ENCODE results near the gene MAP3K5.

Gene MAP3K5

GRCh38 chr6:136566007-136566487 lies 226.2 kb downstream of the MAP3K5 start:
- no peaks in the 10 kb centered on the region for H3K27me3 ChIP-seq (ENCODE audit: control insufficient read depth, insufficient read depth, low read length, poor library complexity, severe bottlenecking)
- H3K4me3 ChIP-seq (ENCODE audit: insufficient read depth, low read depth, low read length), result no peak overlapping the region
- WGBS, 2 experiments, result 96% methylated on average over 6 of the region's 6 CpGs
- no peaks in the 10 kb centered on the region for H3K36me3 ChIP-seq (ENCODE audit: control insufficient read depth, insufficient read depth, low read length)
- no peaks in the 10 kb centered on the region for H3K4me1 ChIP-seq (ENCODE audit: control insufficient read depth, insufficient read depth, low read length)
- H3K9me3 ChIP-seq (ENCODE audit: control insufficient read depth, low read length), result no peaks in the 10 kb centered on the region
- no peak overlapping the region for H3K27ac ChIP-seq (ENCODE audit: insufficient read depth, low read depth, low read length, poor library complexity, severe bottlenecking)

- 93 to 100% methylated on average over 1 of the region's 1 CpG for WGBS, 2 experiments
- Histone ChIP-seq H3K27me3 (ENCODE audit: control insufficient read depth, insufficient read depth, low read length, poor library complexity, severe bottlenecking) (no peaks in the 10 kb centered on the region), H3K9me3 (ENCODE audit: control insufficient read depth, low read length) (no peaks in the 10 kb centered on the region), H3K4me3 (ENCODE audit: insufficient read depth, low read depth, low read length) (no peak overlapping the region), H3K27ac (ENCODE audit: insufficient read depth, low read depth, low read length, poor library complexity, severe bottlenecking) (no peak overlapping the region), H3K36me3 (ENCODE audit: control insufficient read depth, insufficient read depth, low read length) (no peaks in the 10 kb centered on the region), H3K4me1 (ENCODE audit: control insufficient read depth, insufficient read depth, low read length) (no peaks in the 10 kb centered on the region)
Measured at GRCh38 chr6:136564180-136564579, 228.1 kb downstream of the MAP3K5 start.

GRCh38 chr6:136563386-136564152 lies 228.7 kb downstream of the MAP3K5 start:
- Histone ChIP-seq H3K27ac (ENCODE audit: insufficient read depth, low read depth, low read length, poor library complexity, severe bottlenecking) (no peak overlapping the region), H3K4me1 (ENCODE audit: control insufficient read depth, insufficient read depth, low read length) (no peaks in the 10 kb centered on the region), H3K9me3 (ENCODE audit: control insufficient read depth, low read length) (no peaks in the 10 kb centered on the region), H3K4me3 (ENCODE audit: insufficient read depth, low read depth, low read length) (no peak overlapping the region), H3K27me3 (ENCODE audit: control insufficient read depth, insufficient read depth, low read length, poor library complexity, severe bottlenecking) (no peaks in the 10 kb centered on the region), H3K36me3 (ENCODE audit: control insufficient read depth, insufficient read depth, low read length) (no peaks in the 10 kb centered on the region)
- 95 to 100% methylated on average over 2 to 4 of the region's 6 CpGs for WGBS, 2 experiments

GRCh38 chr6:136562211-136562610 lies 230.1 kb downstream of the MAP3K5 start:
- Histone ChIP-seq H3K27me3 (ENCODE audit: control insufficient read depth, insufficient read depth, low read length, poor library complexity, severe bottlenecking) (no peaks in the 10 kb centered on the region), H3K36me3 (ENCODE audit: control insufficient read depth, insufficient read depth, low read length) (no peaks in the 10 kb centered on the region), H3K27ac (ENCODE audit: insufficient read depth, low read depth, low read length, poor library complexity, severe bottlenecking) (no peak overlapping the region), H3K4me3 (ENCODE audit: insufficient read depth, low read depth, low read length) (no peak overlapping the region), H3K4me1 (ENCODE audit: control insufficient read depth, insufficient read depth, low read length) (no peaks in the 10 kb centered on the region), H3K9me3 (ENCODE audit: control insufficient read depth, low read length) (no peaks in the 10 kb centered on the region)
- 89 to 90% methylated on average over 2 of the region's 2 CpGs for WGBS, 2 experiments

GRCh38 chr6:136553166-136553787 lies 239.0 kb downstream of the MAP3K5 start:
- Histone ChIP-seq H3K27me3 (ENCODE audit: control insufficient read depth, insufficient read depth, low read length, poor library complexity, severe bottlenecking) (peaks cover 57% of the 10 kb centered on the region), H3K36me3 (ENCODE audit: control insufficient read depth, insufficient read depth, low read length) (no peaks in the 10 kb centered on the region), H3K4me1 (ENCODE audit: control insufficient read depth, insufficient read depth, low read length) (no peaks in the 10 kb centered on the region), H3K9me3 (ENCODE audit: control insufficient read depth, low read length) (no peaks in the 10 kb centered on the region), H3K4me3 (ENCODE audit: insufficient read depth, low read depth, low read length) (no peak overlapping the region), H3K27ac (ENCODE audit: insufficient read depth, low read depth, low read length, poor library complexity, severe bottlenecking) (no peak overlapping the region)
- WGBS, 2 experiments, result 86 to 88% methylated on average over 5 of the region's 5 CpGs

GRCh38 chr6:136552054-136552453 lies 240.2 kb downstream of the MAP3K5 start:
- no peaks in the 10 kb centered on the region for H3K36me3 ChIP-seq (ENCODE audit: control insufficient read depth, insufficient read depth, low read length)
- H3K9me3 ChIP-seq (ENCODE audit: control insufficient read depth, low read length), result no peaks in the 10 kb centered on the region
- H3K4me3 ChIP-seq (ENCODE audit: insufficient read depth, low read depth, low read length), result no peak overlapping the region
- WGBS, 2 experiments, result 88% methylated on average over 4 of the region's 4 CpGs
- H3K4me1 ChIP-seq (ENCODE audit: control insufficient read depth, insufficient read depth, low read length), result no peaks in the 10 kb centered on the region
- peaks cover 60% of the 10 kb centered on the region for H3K27me3 ChIP-seq (ENCODE audit: control insufficient read depth, insufficient read depth, low read length, poor library complexity, severe bottlenecking)
- H3K27ac ChIP-seq (ENCODE audit: insufficient read depth, low read depth, low read length, poor library complexity, severe bottlenecking), result no peak overlapping the region

GRCh38 chr6:136551103-136551502 lies 241.2 kb downstream of the MAP3K5 start:
- WGBS, 2 experiments, result 66 to 68% methylated on average over 8 of the region's 8 CpGs
- Histone ChIP-seq H3K4me1 (ENCODE audit: control insufficient read depth, insufficient read depth, low read length) (no peaks in the 10 kb centered on the region), H3K9me3 (ENCODE audit: control insufficient read depth, low read length) (no peaks in the 10 kb centered on the region), H3K27ac (ENCODE audit: insufficient read depth, low read depth, low read length, poor library complexity, severe bottlenecking) (no peak overlapping the region), H3K4me3 (ENCODE audit: insufficient read depth, low read depth, low read length) (no peak overlapping the region), H3K27me3 (ENCODE audit: control insufficient read depth, insufficient read depth, low read length, poor library complexity, severe bottlenecking) (peaks cover 60% of the 10 kb centered on the region), H3K36me3 (ENCODE audit: control insufficient read depth, insufficient read depth, low read length) (no peaks in the 10 kb centered on the region)

- Histone ChIP-seq H3K4me1 (ENCODE audit: control insufficient read depth, insufficient read depth, low read length) (no peaks in the 10 kb centered on the region), H3K4me3 (ENCODE audit: insufficient read depth, low read depth, low read length) (peak within 1 kb of the TSS; percentile 61), H3K27me3 (ENCODE audit: control insufficient read depth, insufficient read depth, low read length, poor library complexity, severe bottlenecking) (peaks cover 60% of the 10 kb centered on the region), H3K36me3 (ENCODE audit: control insufficient read depth, insufficient read depth, low read length) (no peaks in the 10 kb centered on the region), H3K9me3 (ENCODE audit: control insufficient read depth, low read length) (no peaks in the 10 kb centered on the region), H3K27ac (ENCODE audit: insufficient read depth, low read depth, low read length, poor library complexity, severe bottlenecking) (no peak within 1 kb of the TSS)
- WGBS, 2 experiments, result 1% methylated on average over 79 of the region's 79 CpGs
Measured at GRCh38 chr6:136550330-136551071, 241.8 kb downstream of the MAP3K5 start, which contains the start of gene MAP7. Gene MAP7 (minus strand): TSS chr6:136550422. CDS start chr6:136550408, 14 bp downstream.

- Histone ChIP-seq H3K36me3 (ENCODE audit: control insufficient read depth, insufficient read depth, low read length) (no peaks in the 10 kb centered on the region), H3K27me3 (ENCODE audit: control insufficient read depth, insufficient read depth, low read length, poor library complexity, severe bottlenecking) (peaks cover 60% of the 10 kb centered on the region), H3K27ac (ENCODE audit: insufficient read depth, low read depth, low read length, poor library complexity, severe bottlenecking) (no peak overlapping the region), H3K4me1 (ENCODE audit: control insufficient read depth, insufficient read depth, low read length) (no peaks in the 10 kb centered on the region), H3K4me3 (ENCODE audit: insufficient read depth, low read depth, low read length) (peak overlapping the region; percentile 61), H3K9me3 (ENCODE audit: control insufficient read depth, low read length) (no peaks in the 10 kb centered on the region)
- 0 to 1% methylated on average over 46 of the region's 46 CpGs for WGBS, 2 experiments
Measured at GRCh38 chr6:136550045-136550329, 242.3 kb downstream of the MAP3K5 start.

Measured in ectodermal cell (in vitro differentiated cells).